ENCODE data around the gene ST3GAL4.
"Not testable (repeated sequence)": the region's sequence is repeated elsewhere in the genome, so short reads cannot be mapped to it uniquely, and the experiment has no call there.

Gene ST3GAL4

DNA sequence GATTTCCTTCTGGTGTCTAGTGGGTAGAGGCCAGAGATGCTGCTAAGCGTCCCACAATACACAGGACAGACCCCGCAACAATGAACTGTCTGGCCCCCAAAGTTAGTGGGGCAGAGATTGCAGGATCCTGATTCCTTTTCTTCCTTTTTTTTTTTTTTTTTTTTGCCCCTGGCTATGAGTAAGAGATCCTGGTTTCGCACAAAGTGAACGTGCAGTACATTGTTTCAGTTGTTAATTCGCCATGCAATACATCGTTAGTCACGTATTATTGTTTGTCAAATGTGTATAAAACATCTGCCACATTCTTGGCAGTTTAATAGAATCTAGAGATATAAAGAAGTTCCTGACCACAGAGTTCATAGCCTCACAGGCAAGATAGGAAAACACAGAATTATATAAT is 20.2 kb downstream of the ST3GAL4 start:
- no peaks in the 10 kb centered on the region for H3K36me3 ChIP-seq (ENCODE audit: control insufficient read depth, insufficient read depth, low read length)
- no peaks in the 10 kb centered on the region for H3K27me3 ChIP-seq (ENCODE audit: control insufficient read depth, insufficient read depth, low read length)
- DNase-seq (ENCODE audit: low read depth, low spot score): no peak
- H3K27ac ChIP-seq (ENCODE audit: low read length): no peak overlapping the region
- no peak overlapping the region for H3K4me3 ChIP-seq (ENCODE audit: low read length)
- no CpG with 5 or more reads among the region's 7 CpGs for WGBS (ENCODE audit: insufficient coverage, insufficient read length)
- H3K9me3 ChIP-seq (ENCODE audit: control insufficient read depth, insufficient read depth, low read length): no peaks in the 10 kb centered on the region
- no peaks in the 10 kb centered on the region for H3K4me1 ChIP-seq (ENCODE audit: control insufficient read depth, insufficient read depth, low read length)

DNA sequence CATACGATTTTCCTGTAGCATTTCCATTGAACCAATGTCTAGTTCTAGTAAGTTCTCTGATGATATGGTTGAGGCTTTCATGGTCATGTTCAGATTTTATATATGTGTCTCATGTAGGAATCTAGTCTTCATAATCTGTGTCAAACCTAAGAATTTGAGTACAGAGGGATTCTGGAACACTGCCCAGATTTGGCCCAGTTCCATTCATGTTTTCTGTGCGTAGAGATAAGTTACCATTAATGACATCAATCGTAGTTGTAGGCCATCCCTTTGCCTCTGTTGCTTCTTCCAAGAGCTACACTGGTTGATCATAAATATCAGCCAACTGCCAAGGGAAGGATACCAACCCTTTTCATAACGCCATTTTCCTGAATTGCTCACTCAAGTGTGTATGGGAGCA is 23.3 kb downstream of the ST3GAL4 start:
- Histone ChIP-seq H3K36me3 (ENCODE audit: control insufficient read depth, insufficient read depth, low read length) (no peaks in the 10 kb centered on the region), H3K4me3 (ENCODE audit: low read length) (no peak overlapping the region), H3K27ac (ENCODE audit: low read length) (no peak overlapping the region), H3K4me1 (ENCODE audit: control insufficient read depth, insufficient read depth, low read length) (no peaks in the 10 kb centered on the region), H3K9me3 (ENCODE audit: control insufficient read depth, insufficient read depth, low read length) (no peaks in the 10 kb centered on the region), H3K27me3 (ENCODE audit: control insufficient read depth, insufficient read depth, low read length) (no peaks in the 10 kb centered on the region)
- no peak for DNase-seq (ENCODE audit: low read depth, low spot score)
- WGBS (ENCODE audit: insufficient coverage, insufficient read length): no CpG with 5 or more reads among the region's 4 CpGs

DNA sequence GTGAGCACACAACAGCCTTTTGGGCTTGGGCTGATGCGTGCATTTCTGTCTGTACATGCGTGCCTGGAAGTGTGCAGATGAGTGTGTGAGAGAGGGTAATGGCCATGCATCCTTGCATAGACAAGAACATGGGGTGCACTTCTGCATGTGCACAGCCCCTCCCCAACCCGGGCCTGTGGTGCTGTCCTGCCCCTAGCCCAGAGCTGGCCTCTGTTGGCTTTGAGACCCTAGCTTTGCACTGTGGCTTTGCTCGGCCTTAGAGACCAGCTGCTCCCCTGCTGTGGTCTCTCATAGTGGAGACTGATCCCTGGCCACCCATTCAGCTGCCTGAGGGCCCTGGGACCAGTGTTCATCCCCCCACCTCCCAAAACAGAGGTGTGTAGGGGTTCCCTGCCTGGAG is 25.4 kb downstream of the ST3GAL4 start:
- no peak for DNase-seq (ENCODE audit: low read depth, low spot score)
- H3K27ac ChIP-seq (ENCODE audit: low read length): no peak overlapping the region
- no peaks in the 10 kb centered on the region for H3K36me3 ChIP-seq (ENCODE audit: control insufficient read depth, insufficient read depth, low read length)
- no peaks in the 10 kb centered on the region for H3K9me3 ChIP-seq (ENCODE audit: control insufficient read depth, insufficient read depth, low read length)
- H3K4me1 ChIP-seq (ENCODE audit: control insufficient read depth, insufficient read depth, low read length): no peaks in the 10 kb centered on the region
- no peak overlapping the region for H3K4me3 ChIP-seq (ENCODE audit: low read length)
- no peaks in the 10 kb centered on the region for H3K27me3 ChIP-seq (ENCODE audit: control insufficient read depth, insufficient read depth, low read length)
- no CpG with 5 or more reads among the region's 4 CpGs for WGBS (ENCODE audit: insufficient coverage, insufficient read length)

DNA sequence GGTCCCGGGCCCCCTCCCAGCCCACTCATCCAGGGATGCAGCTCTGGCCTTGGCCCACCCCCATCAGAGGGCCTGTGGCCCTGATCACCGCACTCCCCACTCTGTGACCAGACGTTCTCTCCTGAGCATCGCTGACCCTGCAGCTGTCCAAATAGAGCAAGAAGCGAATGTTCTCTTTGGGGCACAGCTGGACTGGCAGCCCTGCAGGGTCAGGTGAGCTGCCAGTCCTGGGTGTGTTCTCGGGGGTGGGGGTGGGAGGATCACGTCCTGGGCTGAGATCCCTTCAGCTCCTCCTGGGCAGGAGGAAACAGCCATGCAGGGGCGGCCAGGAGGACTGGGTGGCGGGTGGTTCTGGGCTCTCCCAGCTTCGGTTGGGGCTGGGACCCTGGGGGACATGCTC is 26.5 kb downstream of the ST3GAL4 start:
- not testable (repeated sequence) for H3K27ac ChIP-seq (ENCODE audit: low read length); H3K4me3 ChIP-seq (ENCODE audit: low read length)
- no CpG with 5 or more reads among the region's 10 CpGs for WGBS (ENCODE audit: insufficient coverage, insufficient read length)

DNA sequence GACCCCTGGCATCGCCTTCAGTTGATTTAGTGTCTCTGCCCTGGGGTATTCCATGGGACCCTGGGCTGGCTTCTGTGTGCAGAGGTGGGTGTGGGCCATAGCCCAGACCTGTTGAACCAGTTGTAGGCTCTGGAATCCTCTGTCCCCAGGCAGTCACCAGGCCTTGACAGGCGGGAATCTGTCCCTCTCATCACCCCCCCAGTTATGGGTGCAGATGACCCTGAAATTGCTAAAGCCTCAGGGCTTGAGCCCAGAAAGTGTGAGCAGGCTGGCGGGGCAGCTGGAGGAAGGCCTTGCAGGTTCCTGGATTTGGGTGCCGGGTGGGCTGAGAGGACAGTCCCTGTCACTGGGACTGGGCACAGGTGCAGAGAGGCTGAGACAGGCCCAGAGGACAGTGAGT is 27.2 kb downstream of the ST3GAL4 start:
- no CpG with 5 or more reads among the region's 4 CpGs for WGBS (ENCODE audit: insufficient coverage, insufficient read length)
- H3K9me3 ChIP-seq (ENCODE audit: control insufficient read depth, insufficient read depth, low read length): not testable (repeated sequence)

More for the DNA sequence above, 26.5 kb downstream of the ST3GAL4 start:
- H3K36me3 ChIP-seq (ENCODE audit: control insufficient read depth, insufficient read depth, low read length); H3K9me3 ChIP-seq (ENCODE audit: control insufficient read depth, insufficient read depth, low read length); H3K4me1 ChIP-seq (ENCODE audit: control insufficient read depth, insufficient read depth, low read length); H3K27me3 ChIP-seq (ENCODE audit: control insufficient read depth, insufficient read depth, low read length); DNase-seq (ENCODE audit: low read depth, low spot score): not testable (repeated sequence)

DNA sequence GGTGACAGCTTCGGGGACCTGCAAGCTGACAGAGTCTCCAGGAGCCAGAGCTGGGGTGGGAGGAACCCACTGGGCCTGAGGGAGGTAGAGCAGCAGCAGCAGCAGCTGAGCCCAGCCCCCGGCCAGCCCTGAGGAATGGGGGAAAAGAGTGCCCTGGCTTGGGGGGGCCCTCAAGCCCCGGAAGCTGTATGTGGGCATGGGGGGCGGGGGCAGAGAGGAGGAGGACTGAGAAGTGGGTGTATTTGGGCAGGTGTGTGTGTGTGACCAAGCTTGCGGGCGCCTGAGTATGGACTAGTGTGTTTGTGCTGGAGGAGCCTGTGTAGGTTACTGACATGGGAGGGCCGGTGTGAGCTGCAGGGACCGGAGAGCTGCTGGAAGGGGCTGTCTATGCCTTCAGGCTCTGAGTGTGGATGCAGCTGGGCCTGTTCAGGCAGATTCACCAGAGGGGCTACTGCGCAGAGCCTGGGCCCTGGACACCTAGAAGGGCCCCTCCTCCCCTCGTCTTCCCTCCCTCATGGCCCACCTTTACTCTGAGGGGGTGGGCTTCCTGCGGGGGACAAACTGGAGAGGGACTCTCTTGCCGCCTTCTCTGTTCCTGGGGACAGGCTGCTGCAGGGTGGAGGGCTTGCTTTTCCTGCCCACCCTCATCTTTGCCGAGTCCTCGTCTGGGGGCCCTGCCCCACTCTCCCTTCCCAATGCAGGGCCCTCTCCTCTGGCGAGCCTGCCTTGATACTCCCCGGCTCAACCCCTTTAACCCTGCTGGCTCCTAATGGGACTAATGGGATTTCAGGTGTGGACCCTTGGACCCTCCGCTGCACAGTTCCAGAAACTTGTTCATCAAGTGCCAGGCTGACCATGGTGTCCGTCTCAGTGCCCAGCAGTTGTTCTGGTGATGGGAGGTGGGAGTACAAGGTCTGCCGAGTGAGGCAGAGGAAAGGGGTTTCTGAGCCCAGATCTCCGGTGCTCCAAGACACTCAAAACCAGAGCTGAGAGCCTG is 28.2 kb downstream of the ST3GAL4 start:
- DNase-seq (ENCODE audit: low read depth, low spot score): no peak
- Histone ChIP-seq H3K27me3 (ENCODE audit: control insufficient read depth, insufficient read depth, low read length) (no peaks in the 10 kb centered on the region), H3K27ac (ENCODE audit: low read length) (no peak overlapping the region), H3K9me3 (ENCODE audit: control insufficient read depth, insufficient read depth, low read length) (no peaks in the 10 kb centered on the region), H3K4me3 (ENCODE audit: low read length) (no peak overlapping the region), H3K4me1 (ENCODE audit: control insufficient read depth, insufficient read depth, low read length) (0 out of 2 replicates have a peak, but pooled peaks cover 1% of the 10 kb centered on the region), H3K36me3 (ENCODE audit: control insufficient read depth, insufficient read depth, low read length) (no peaks in the 10 kb centered on the region)
- no CpG with 5 or more reads among the region's 20 CpGs for WGBS (ENCODE audit: insufficient coverage, insufficient read length)

More for the DNA sequence above, 27.2 kb downstream of the ST3GAL4 start:
- H3K27ac ChIP-seq (ENCODE audit: low read length); DNase-seq (ENCODE audit: low read depth, low spot score); H3K4me3 ChIP-seq (ENCODE audit: low read length); H3K36me3 ChIP-seq (ENCODE audit: control insufficient read depth, insufficient read depth, low read length); H3K4me1 ChIP-seq (ENCODE audit: control insufficient read depth, insufficient read depth, low read length); H3K27me3 ChIP-seq (ENCODE audit: control insufficient read depth, insufficient read depth, low read length): not testable (repeated sequence)

DNA sequence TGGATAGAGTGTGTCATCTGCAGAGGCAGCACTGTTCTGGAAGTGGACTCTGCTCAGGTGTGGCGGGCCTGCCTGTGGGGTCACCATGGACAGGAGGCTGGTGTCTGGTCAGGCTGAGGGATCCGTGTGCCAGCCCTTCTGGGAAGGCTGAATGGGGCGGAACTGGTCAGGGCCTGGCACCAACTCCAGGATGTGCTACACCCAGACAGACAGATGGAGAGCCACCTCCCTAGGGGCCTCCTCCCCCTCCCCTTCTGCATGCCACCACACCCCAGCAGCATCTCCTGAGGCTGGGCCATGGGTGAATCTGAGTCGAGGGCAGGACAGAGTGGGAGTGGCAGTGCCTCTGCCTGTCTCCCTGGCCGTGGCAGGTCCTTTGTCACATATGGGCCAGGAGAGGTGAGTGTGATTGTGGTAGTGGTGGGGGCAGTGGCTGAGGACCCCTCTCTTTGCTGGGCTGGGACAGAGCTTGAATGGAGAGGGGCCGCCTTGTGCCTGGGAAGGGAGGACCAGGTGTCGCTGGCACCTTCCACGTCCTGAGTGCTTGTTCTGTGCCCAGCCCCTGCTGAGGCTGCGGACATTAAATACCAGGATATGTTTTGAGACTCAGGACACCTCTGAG is 29.1 kb downstream of the ST3GAL4 start:
- Histone ChIP-seq H3K9me3 (ENCODE audit: control insufficient read depth, insufficient read depth, low read length) (no peaks in the 10 kb centered on the region), H3K4me1 (ENCODE audit: control insufficient read depth, insufficient read depth, low read length) (0 out of 2 replicates have a peak, but pooled peaks cover 1% of the 10 kb centered on the region), H3K4me3 (ENCODE audit: low read length) (no peak overlapping the region), H3K27me3 (ENCODE audit: control insufficient read depth, insufficient read depth, low read length) (no peaks in the 10 kb centered on the region), H3K27ac (ENCODE audit: low read length) (no peak overlapping the region), H3K36me3 (ENCODE audit: control insufficient read depth, insufficient read depth, low read length) (no peaks in the 10 kb centered on the region)
- WGBS (ENCODE audit: insufficient coverage, insufficient read length): no CpG with 5 or more reads among the region's 9 CpGs
- no peak for DNase-seq (ENCODE audit: low read depth, low spot score)

DNA sequence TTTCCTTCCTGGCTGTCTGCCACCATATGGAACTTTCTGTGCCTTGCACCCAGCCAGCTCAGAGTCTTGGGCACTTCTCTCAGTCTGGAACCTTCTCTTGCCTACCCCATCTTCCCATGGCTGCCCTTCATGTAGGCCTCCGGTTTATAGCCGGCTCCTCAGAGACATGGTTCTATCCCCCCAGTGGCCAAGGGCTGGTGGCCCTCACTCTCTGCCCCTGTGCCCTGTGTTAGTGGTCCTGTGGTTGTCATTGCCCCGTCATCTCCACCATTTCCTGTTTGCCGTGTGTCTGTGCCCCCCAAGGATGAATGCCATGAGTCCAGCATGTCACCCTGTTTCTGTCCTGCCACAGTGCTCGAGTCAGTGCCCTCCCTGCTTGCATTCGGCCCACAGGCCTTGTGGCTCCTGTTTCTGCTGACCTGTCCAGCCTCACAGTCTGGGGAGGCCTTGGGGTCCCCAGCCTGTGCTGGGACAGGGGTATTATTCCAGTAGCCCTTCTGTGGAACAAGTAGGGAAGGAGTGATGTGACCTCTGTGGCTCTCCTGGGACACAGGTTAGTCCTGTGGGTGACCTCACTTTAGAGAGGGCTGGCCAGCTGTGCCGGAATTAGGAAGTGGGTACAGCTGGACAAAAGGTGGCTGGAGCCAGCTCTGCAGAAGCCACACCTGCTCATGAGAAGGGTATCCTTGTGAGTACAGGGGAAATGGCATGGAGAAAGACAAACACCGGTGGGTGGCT is 30.7 kb downstream of the ST3GAL4 start:
- no peaks in the 10 kb centered on the region for H3K36me3 ChIP-seq (ENCODE audit: control insufficient read depth, insufficient read depth, low read length)
- no peaks in the 10 kb centered on the region for H3K9me3 ChIP-seq (ENCODE audit: control insufficient read depth, insufficient read depth, low read length)
- H3K4me1 ChIP-seq (ENCODE audit: control insufficient read depth, insufficient read depth, low read length): 0 out of 2 replicates have a peak, but pooled peaks cover 1% of the 10 kb centered on the region
- DNase-seq (ENCODE audit: low read depth, low spot score): no peak
- WGBS (ENCODE audit: insufficient coverage, insufficient read length): no CpG with 5 or more reads among the region's 8 CpGs
- no peak overlapping the region for H3K27ac ChIP-seq (ENCODE audit: low read length)
- no peaks in the 10 kb centered on the region for H3K27me3 ChIP-seq (ENCODE audit: control insufficient read depth, insufficient read depth, low read length)
- no peak overlapping the region for H3K4me3 ChIP-seq (ENCODE audit: low read length)

DNA sequence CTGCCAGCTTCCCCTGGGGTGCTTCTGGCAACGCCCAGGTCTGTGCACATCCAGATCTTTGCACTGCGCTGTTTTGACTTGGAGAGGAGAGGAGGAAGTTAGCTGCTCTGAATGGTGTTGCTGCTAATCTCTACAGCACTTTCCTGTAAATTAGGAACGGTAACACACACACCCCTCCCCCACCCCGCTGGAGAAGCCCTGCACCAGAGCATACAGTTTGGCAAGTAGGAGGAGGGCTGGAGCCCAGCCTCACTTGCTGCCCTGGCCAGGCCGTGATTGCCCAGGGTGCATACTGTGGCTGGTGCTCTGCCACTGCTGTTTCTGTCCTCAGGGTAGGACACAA is 31.2 kb downstream of the ST3GAL4 start:
- not testable (repeated sequence) for H3K36me3 ChIP-seq (ENCODE audit: control insufficient read depth, insufficient read depth, low read length); DNase-seq (ENCODE audit: low read depth, low spot score); H3K4me1 ChIP-seq (ENCODE audit: control insufficient read depth, insufficient read depth, low read length); H3K27ac ChIP-seq (ENCODE audit: low read length); H3K9me3 ChIP-seq (ENCODE audit: control insufficient read depth, insufficient read depth, low read length); H3K27me3 ChIP-seq (ENCODE audit: control insufficient read depth, insufficient read depth, low read length); H3K4me3 ChIP-seq (ENCODE audit: low read length)
- WGBS (ENCODE audit: insufficient coverage, insufficient read length): no CpG with 5 or more reads among the region's 5 CpGs

DNA sequence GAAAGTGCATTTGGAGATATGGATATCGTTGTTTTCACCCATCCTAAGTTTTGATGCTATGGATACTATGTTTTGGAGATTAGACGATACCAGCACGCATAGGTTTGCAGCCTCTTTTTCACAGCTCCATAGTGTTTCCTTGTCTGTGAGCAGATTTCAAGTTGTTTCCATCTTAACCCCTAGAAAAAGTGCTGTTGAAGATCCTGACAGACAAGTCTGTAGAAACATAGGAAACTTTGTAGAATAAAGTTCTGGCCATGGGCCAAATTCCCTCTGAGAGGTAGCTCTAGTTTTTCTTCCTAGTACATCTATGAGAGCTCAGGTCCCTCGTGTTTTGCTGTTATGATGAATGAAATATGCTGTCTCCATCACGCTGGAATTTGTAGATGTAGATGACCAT is 32.4 kb downstream of the ST3GAL4 start:
- H3K27me3 ChIP-seq (ENCODE audit: control insufficient read depth, insufficient read depth, low read length): no peaks in the 10 kb centered on the region
- H3K27ac ChIP-seq (ENCODE audit: low read length): no peak overlapping the region
- H3K4me3 ChIP-seq (ENCODE audit: low read length): no peak overlapping the region
- no CpG with 5 or more reads among the region's 5 CpGs for WGBS (ENCODE audit: insufficient coverage, insufficient read length)
- no peaks in the 10 kb centered on the region for H3K9me3 ChIP-seq (ENCODE audit: control insufficient read depth, insufficient read depth, low read length)
- no peak for DNase-seq (ENCODE audit: low read depth, low spot score)
- 0 out of 2 replicates have a peak, but pooled peaks cover 1% of the 10 kb centered on the region for H3K4me1 ChIP-seq (ENCODE audit: control insufficient read depth, insufficient read depth, low read length)
- H3K36me3 ChIP-seq (ENCODE audit: control insufficient read depth, insufficient read depth, low read length): no peaks in the 10 kb centered on the region
